HepG2 (cell line): ENCODE results near the gene TRIM8. TPM values are rescaled to one million over a fixed set of nuclear protein-coding genes. Genes with fewer than 3 reads are reported as not detected.
A peak's percentile ranks its signal among the peaks of the same experiment; 100 is the strongest.

Experiments used
- AGO1 ChIP-seq: fragments of 200-400 bp; formaldehyde crosslinking; IDR thresholded peaks from 2 replicates; pipeline ENCODE4 v1.6.1; 2017; ENCODE audit warnings: mild to moderate bottlenecking, low read depth, low read length, moderate library complexity; ENCODE audit not compliant: poor library complexity, severe bottlenecking
- CEBPG ChIP-seq: IDR thresholded peaks from 2 replicates; pipeline ENCODE4 v1.6.1; 2016
- CERS6 ChIP-seq: sonication (generic); formaldehyde crosslinking; IDR thresholded peaks from 2 replicates; pipeline ENCODE4 v1.5.0; 2020; ENCODE audit warnings: missing genetic modification reagents
- FOXO1 ChIP-seq: sonication (generic); formaldehyde crosslinking; IDR thresholded peaks from 2 replicates; pipeline ENCODE4 v1.4.0; 2020; ENCODE audit warnings: missing genetic modification reagents
- HNRNPL ChIP-seq: fragments of 200-400 bp; formaldehyde crosslinking; IDR thresholded peaks from 2 replicates; pipeline ENCODE4 v1.6.1; 2017; ENCODE audit warnings: mild to moderate bottlenecking, low read depth, low read length
- NFRKB ChIP-seq: fragments of 450-650 bp; IDR thresholded peaks from 2 replicates; pipeline ENCODE4 v1.6.1; 2017
- NKX3-1 ChIP-seq: sonication (generic); formaldehyde crosslinking; IDR thresholded peaks from 2 replicates; pipeline ENCODE4 v1.5.0; 2020; ENCODE audit warnings: missing genetic modification reagents
- POLR2G ChIP-seq: fragments of 200-400 bp; formaldehyde crosslinking; IDR thresholded peaks from 2 replicates; pipeline ENCODE4 v1.6.1; 2018; ENCODE audit warnings: mild to moderate bottlenecking, low read depth, low read length, moderate library complexity
- RBFOX2 ChIP-seq: fragments of 200-400 bp; formaldehyde crosslinking; IDR thresholded peaks from 2 replicates; pipeline ENCODE4 v1.6.1; 2017; ENCODE audit warnings: low read depth, mild to moderate bottlenecking, low read length
- RNF2 ChIP-seq: fragments of 450-650 bp; conservative IDR thresholded peaks from 2 replicates; pipeline ENCODE4 v1.6.1; 2016; ENCODE audit warnings: low read depth
- TEAD3 ChIP-seq: optimal IDR thresholded peaks from 2 replicates; pipeline ENCODE3; 2016; ENCODE audit warnings: borderline replicate concordance
- TMF1 ChIP-seq: sonication (generic); formaldehyde crosslinking; IDR thresholded peaks from 2 replicates; pipeline ENCODE4 v1.8.1; 2022; ENCODE audit warnings: low read depth, missing genetic modification reagents
- YEATS2 ChIP-seq: sonication (generic); formaldehyde crosslinking; IDR thresholded peaks from 2 replicates; pipeline ENCODE4 v1.4.0; 2020; ENCODE audit warnings: missing genetic modification reagents, borderline replicate concordance
- ZBTB33 ChIP-seq: sonication (generic); formaldehyde crosslinking; IDR thresholded peaks from 2 replicates; pipeline ENCODE4 v1.4.0; 2020; ENCODE audit warnings: missing genetic modification reagents
- ZBTB38 ChIP-seq: sonication (generic); formaldehyde crosslinking; IDR thresholded peaks from 2 replicates; pipeline ENCODE4 v1.5.1; 2020; ENCODE audit warnings: mild to moderate bottlenecking, missing genetic modification reagents
- ZFY ChIP-seq: sonication (generic); formaldehyde crosslinking; IDR thresholded peaks from 2 replicates; pipeline ENCODE4 v1.4.0; 2020; ENCODE audit warnings: missing genetic modification reagents
- ZFYVE20 ChIP-seq: sonication (generic); formaldehyde crosslinking; IDR thresholded peaks from 2 replicates; pipeline ENCODE4 v1.8.0; 2023; ENCODE audit warnings: low read depth, mild to moderate bottlenecking, moderate library complexity, missing genetic modification reagents, borderline replicate concordance
- ZNF280B ChIP-seq: sonication (generic); formaldehyde crosslinking; IDR thresholded peaks from 2 replicates; pipeline ENCODE4 v1.5.0; 2020; ENCODE audit warnings: missing genetic modification reagents, mild to moderate bottlenecking, borderline replicate concordance
- ZNF382 ChIP-seq: sonication (generic); formaldehyde crosslinking; IDR thresholded peaks from 2 replicates; pipeline ENCODE4 v1.5.0; 2020; ENCODE audit warnings: missing genetic modification reagents, mild to moderate bottlenecking, borderline replicate concordance
- ZNF670 ChIP-seq: sonication (generic); formaldehyde crosslinking; IDR thresholded peaks from 2 replicates; pipeline ENCODE4 v1.8.0; 2022; ENCODE audit warnings: mild to moderate bottlenecking, missing genetic modification reagents, borderline replicate concordance
- ZNF839 ChIP-seq: sonication (generic); formaldehyde crosslinking; IDR thresholded peaks from 2 replicates; pipeline ENCODE4 v1.4.0; 2020; ENCODE audit warnings: missing genetic modification reagents, mild to moderate bottlenecking, borderline replicate concordance
- polyA plus RNA-seq, 8 experiments: library from polyadenylated mRNA; depleted of rRNA in 3 of 8; stranded (reverse) in 7 of 8; unstranded in 1 of 8; fragments of >200 nt; fragmentation: Illumina TruSeq in 4 of 8; extraction: Trizol in 4 of 8; gene quantifications; 2 replicates each; pipeline versions ENCODE4 v1.2.1 to v1.2.3, GENCODE V29; 2011 to 2016; ENCODE audit warnings: low read depth in 4 of 8, missing spikeins in 1 of 8, mixed read lengths in 1 of 8; ENCODE audit not compliant: insufficient read depth in 1 of 8
- total RNA-seq, 5 experiments: library from RNA; depleted of rRNA; stranded (reverse); fragments of >200 nt; fragmentation: Illumina TruSeq; extraction: Trizol; gene quantifications; 2 replicates each; pipeline ENCODE4 v1.2.3, GENCODE V29; 2016; ENCODE audit warnings: low read depth in 1 of 5
- TF ChIP-seq, protein P1 (sequence below), 2 experiments: fragments of 450-650 bp in 1 of 2; sonication (generic) in 1 of 2; formaldehyde crosslinking; IDR thresholded peaks; 2 replicates each; pipeline versions ENCODE4 v1.5.0 to v1.8.0; 2020 to 2022; ENCODE audit warnings: mild to moderate bottlenecking in 1 of 2, missing genetic modification reagents in 1 of 2

Gene TRIM8
- total and polyA plus RNA-seq, 2 of the 13 experiments (the other 11 are each of a cell fraction or from before 2014, with no cell fraction given) = 38.9 to 66.5 TPM

DNA sequence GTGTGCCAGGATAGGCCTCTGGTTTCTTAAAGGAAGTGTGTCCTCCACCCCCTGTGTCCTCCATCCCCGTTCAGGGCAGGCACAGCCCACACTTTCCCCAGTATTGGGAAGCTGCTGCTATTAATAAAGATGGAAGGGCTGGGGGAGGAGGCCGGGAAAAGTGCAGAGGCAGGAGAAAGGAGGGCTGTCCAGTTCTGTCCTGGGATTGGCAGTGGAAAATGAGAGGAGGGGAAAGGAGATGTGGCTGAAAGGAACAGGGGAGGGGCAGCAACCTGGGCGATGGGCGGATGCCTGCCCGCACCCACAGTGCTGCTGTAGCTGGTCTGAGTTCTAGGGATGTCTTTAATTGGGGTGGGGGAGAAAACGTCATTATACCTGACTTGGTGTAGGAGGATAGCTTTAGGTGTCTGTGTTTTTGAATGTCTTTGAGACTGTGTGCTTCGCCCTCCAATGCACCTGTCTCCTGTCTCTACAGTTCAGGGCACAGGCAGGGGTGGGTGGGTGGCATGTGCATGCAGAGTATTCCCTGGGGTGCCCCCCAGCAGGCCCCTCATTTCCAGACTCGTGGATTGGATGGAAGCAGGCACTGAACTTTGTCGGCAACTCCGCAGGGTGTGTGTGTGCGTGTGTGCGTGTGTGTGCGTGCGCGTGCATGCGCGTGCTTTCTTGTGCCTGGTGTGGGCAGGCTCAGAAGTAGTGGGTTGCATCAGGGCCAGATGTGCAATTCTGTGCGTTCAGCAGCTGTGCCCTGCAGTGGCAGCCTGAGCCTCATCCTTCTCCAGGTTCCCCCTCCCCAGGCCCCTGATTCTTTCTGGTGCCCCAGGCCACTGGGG lies 2.5 kb downstream of the TRIM8 start (continued):
- TF ChIP-seq RBFOX2 = peak; percentile 63
- TF ChIP-seq ZBTB38 (CRISPR knock-in tag) = 0 out of 2 replicates have a peak, but pooled peaks have one; percentile 50
- TF ChIP-seq ZFY (CRISPR knock-in tag) = no peak
- no peak for TF ChIP-seq ZFYVE20 (CRISPR knock-in tag)
- no peak for TF ChIP-seq TMF1
- TF ChIP-seq CERS6 (CRISPR knock-in tag) = no peak
- peak; percentile 62; the same call in 1 of the 2 replicates for TF ChIP-seq HNRNPL
- TF ChIP-seq ZNF839 (CRISPR knock-in tag) = no peak
- TF ChIP-seq YEATS2 (CRISPR knock-in tag) = no peak
- TF ChIP-seq ZNF670 (CRISPR knock-in tag) = no peak
- TF ChIP-seq ZNF382 (CRISPR knock-in tag) = no peak
- TF ChIP-seq, protein P1, sequence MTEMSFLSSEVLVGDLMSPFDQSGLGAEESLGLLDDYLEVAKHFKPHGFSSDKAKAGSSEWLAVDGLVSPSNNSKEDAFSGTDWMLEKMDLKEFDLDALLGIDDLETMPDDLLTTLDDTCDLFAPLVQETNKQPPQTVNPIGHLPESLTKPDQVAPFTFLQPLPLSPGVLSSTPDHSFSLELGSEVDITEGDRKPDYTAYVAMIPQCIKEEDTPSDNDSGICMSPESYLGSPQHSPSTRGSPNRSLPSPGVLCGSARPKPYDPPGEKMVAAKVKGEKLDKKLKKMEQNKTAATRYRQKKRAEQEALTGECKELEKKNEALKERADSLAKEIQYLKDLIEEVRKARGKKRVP (CRISPR knock-in tag; IDR thresholded peaks at IDR 0.05) = no peak
- no peak for TF ChIP-seq FOXO1 (CRISPR knock-in tag)
- TF ChIP-seq NKX3-1 (CRISPR knock-in tag) = no peak
- TF ChIP-seq ZBTB33 (CRISPR knock-in tag) = peak; percentile 97
- no peak for TF ChIP-seq NFRKB
- no peak for TF ChIP-seq RNF2
- 0 out of 2 replicates have a peak, but pooled peaks have one; percentile 15 for TF ChIP-seq ZNF280B (CRISPR knock-in tag)
- TF ChIP-seq AGO1 = peak; percentile 44
- no peak for TF ChIP-seq TEAD3
- 0 out of 2 replicates have a peak, but pooled peaks have one; percentile 3 for TF ChIP-seq CEBPG (CRISPR knock-in tag)
- peak; percentile 33; the same call in 1 of the 2 replicates for TF ChIP-seq POLR2G
